Ascending aorta (tissue), 2 donors: ENCODE results near the gene KDM2B. TPM values are rescaled to one million over a fixed set of nuclear protein-coding genes. Genes with fewer than 3 reads are reported as not detected.

Source experiments
- DNase-seq, 2 donors: peaks; one replicate each; pipeline ENCODE4 v3.0.0-alpha.2; 2019; ENCODE audit warnings: low spot score in 2 of 2
- H3K27ac ChIP-seq, 2 donors: fragments of 200-600 bp; sonication (generic); one replicate each; pipeline ENCODE4 v1.5.1; 2016 to 2017; ENCODE audit warnings: mild to moderate bottlenecking in 1 of 2
- H3K27me3 ChIP-seq: fragments of 200-600 bp; sonication (generic); one replicate; pipeline ENCODE4 v1.5.1; 2017
- H3K36me3 ChIP-seq, 2 donors: fragments of 200-600 bp; sonication (generic); one replicate each; pipeline ENCODE4 v1.5.1; 2016
- H3K4me1 ChIP-seq, 2 donors: fragments of 200-600 bp; sonication (generic); one replicate each; pipeline ENCODE4 v1.5.1; 2016 to 2017; ENCODE audit warnings: mild to moderate bottlenecking in 1 of 2
- H3K4me3 ChIP-seq, 2 donors: fragments of 200-600 bp; sonication (generic); one replicate each; pipeline ENCODE4 v1.5.1; 2016 to 2017; ENCODE audit warnings: mild to moderate bottlenecking in 1 of 2
- H3K9me3 ChIP-seq, 2 donors: fragments of 200-600 bp; sonication (generic); one replicate each; pipeline ENCODE4 v1.5.1; 2016
- intact Hi-C: fragments of 100-400 bp; cut with DNase I; formaldehyde crosslinking; loops from one replicate; pipeline ENCODE4 v1.15.1; 2023
- total RNA-seq: library from RNA; depleted of rRNA; stranded (reverse); fragments of >200 nt; gene quantifications from one replicate; pipeline ENCODE4 v1.1.0, GENCODE V29; 2016
- TF ChIP-seq, protein P1 (sequence below), 3 experiments: fragments of 200-600 bp in 2 of 3; fragments of 450-650 bp in 1 of 3; sonication (generic) in 2 of 3; IDR thresholded peaks; one replicate each; pipeline ENCODE4 v1.5.1; 2016 to 2019; ENCODE audit warnings: antibody characterized with exemption in 3 of 3, mild to moderate bottlenecking in 1 of 3, moderate library complexity in 1 of 3

KDM2B gene
- total RNA-seq, 1 donor from 2014 or later = 17.3 TPM

- Histone ChIP-seq H3K27me3 (no peaks in the 10 kb centered on the region), H3K4me3 (no peak overlapping the region), H3K9me3 (no peaks in the 10 kb centered on the region), H3K4me1 (no peaks in the 10 kb centered on the region), H3K27ac (no peak overlapping the region), H3K36me3 (peaks cover 12 to 24% of the 10 kb centered on the region in 2 donors)
- intact Hi-C loops = no loop called here
- TF ChIP-seq, protein P1, sequence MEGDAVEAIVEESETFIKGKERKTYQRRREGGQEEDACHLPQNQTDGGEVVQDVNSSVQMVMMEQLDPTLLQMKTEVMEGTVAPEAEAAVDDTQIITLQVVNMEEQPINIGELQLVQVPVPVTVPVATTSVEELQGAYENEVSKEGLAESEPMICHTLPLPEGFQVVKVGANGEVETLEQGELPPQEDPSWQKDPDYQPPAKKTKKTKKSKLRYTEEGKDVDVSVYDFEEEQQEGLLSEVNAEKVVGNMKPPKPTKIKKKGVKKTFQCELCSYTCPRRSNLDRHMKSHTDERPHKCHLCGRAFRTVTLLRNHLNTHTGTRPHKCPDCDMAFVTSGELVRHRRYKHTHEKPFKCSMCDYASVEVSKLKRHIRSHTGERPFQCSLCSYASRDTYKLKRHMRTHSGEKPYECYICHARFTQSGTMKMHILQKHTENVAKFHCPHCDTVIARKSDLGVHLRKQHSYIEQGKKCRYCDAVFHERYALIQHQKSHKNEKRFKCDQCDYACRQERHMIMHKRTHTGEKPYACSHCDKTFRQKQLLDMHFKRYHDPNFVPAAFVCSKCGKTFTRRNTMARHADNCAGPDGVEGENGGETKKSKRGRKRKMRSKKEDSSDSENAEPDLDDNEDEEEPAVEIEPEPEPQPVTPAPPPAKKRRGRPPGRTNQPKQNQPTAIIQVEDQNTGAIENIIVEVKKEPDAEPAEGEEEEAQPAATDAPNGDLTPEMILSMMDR (IDR thresholded peaks at IDR 0.05) = no peak
- no peak for DNase-seq
Measured at GRCh38 chr12:121511916-121512315, 68.9 kb downstream of the KDM2B start.

DNA sequence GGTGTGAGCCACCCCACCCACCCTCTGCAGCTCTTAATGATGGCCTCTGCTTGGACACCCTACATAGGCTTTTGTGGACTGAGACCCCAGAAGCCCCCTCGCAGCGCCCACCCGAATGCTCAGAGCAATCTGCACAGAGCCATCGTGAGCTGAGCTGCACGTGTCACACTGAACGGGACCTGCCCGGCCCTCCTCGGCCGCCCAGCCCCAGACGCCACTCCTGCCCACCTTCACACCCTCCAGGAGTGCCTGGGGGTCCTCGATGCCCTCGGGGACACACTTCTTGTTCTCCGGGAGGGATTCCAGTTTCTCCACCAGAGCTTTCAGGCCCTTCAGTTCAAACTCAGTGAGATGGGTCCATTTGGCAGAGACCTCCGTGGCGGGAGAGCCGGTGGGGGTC lies 71.5 kb downstream of the KDM2B start:
- Histone ChIP-seq H3K36me3 (peaks cover 12 to 24% of the 10 kb centered on the region in 2 donors), H3K4me1 (no peaks in the 10 kb centered on the region), H3K27me3 (no peaks in the 10 kb centered on the region), H3K27ac (no peak overlapping the region), H3K9me3 (no peaks in the 10 kb centered on the region), H3K4me3 (no peak overlapping the region)
- intact Hi-C loops = no loop called here
- TF ChIP-seq, protein P1 (IDR thresholded peaks at IDR 0.05) = no peak
- no peak for DNase-seq

GRCh38 chr12:121508533-121508932 lies 72.3 kb downstream of the KDM2B start:
- TF ChIP-seq, protein P1 (IDR thresholded peaks at IDR 0.05) = no peak
- intact Hi-C loops = no loop called here
- no peak for DNase-seq
- Histone ChIP-seq H3K4me1 (no peaks in the 10 kb centered on the region), H3K36me3 (peaks cover 12 to 24% of the 10 kb centered on the region in 2 donors), H3K27ac (no peak overlapping the region), H3K9me3 (no peaks in the 10 kb centered on the region), H3K4me3 (no peak overlapping the region), H3K27me3 (no peaks in the 10 kb centered on the region)

GRCh38 chr12:121507984-121508383 lies 72.8 kb downstream of the KDM2B start:
- Histone ChIP-seq H3K9me3 (no peaks in the 10 kb centered on the region), H3K36me3 (peaks cover 12 to 24% of the 10 kb centered on the region in 2 donors), H3K27me3 (no peaks in the 10 kb centered on the region), H3K27ac (no peak overlapping the region), H3K4me1 (no peaks in the 10 kb centered on the region), H3K4me3 (no peak overlapping the region)
- intact Hi-C loops = no loop called here
- no peak for DNase-seq
- TF ChIP-seq, protein P1 (IDR thresholded peaks at IDR 0.05) = no peak

DNA sequence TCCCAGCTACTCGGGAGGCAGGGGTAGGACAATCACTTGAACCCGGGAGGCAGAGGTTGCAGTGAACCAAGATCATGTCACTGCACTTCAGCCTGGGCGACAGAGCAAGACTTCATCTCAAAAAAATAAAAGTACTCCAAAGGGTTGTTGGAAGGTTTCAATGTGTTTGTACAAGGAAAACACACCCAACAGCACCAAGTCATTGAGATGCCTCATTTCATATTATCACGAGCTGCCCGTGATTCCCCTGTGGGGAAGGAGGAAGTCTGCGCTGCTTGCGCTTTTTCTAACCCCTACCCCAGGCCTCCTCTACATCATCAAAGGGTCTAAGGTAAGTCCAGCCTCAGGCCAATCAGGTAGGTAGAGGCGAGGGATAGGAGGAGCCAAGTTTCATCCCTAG lies 73.6 kb downstream of the KDM2B start:
- no peak for DNase-seq
- Histone ChIP-seq H3K9me3 (no peaks in the 10 kb centered on the region), H3K36me3 (peaks cover 12 to 24% of the 10 kb centered on the region in 2 donors), H3K4me1 (no peaks in the 10 kb centered on the region), H3K27me3 (no peaks in the 10 kb centered on the region), H3K27ac (no peak overlapping the region), H3K4me3 (no peak overlapping the region)
- TF ChIP-seq, protein P1 (IDR thresholded peaks at IDR 0.05) = no peak
- intact Hi-C loops = no loop called here

GRCh38 chr12:121505513-121505912 lies 75.3 kb downstream of the KDM2B start:
- TF ChIP-seq, protein P1 (IDR thresholded peaks at IDR 0.05) = no peak
- intact Hi-C loops = no loop called here
- Histone ChIP-seq H3K4me1 (no peaks in the 10 kb centered on the region), H3K36me3 (peaks cover 12 to 20% of the 10 kb centered on the region in 2 donors), H3K27ac (no peak overlapping the region), H3K4me3 (no peak overlapping the region), H3K27me3 (no peaks in the 10 kb centered on the region), H3K9me3 (no peaks in the 10 kb centered on the region)
- no peak for DNase-seq
